Body of pancreas (tissue), 4 donors: ENCODE measurements around the gene RNF224.

Experiments used
- CTCF ChIP-seq, 7 experiments: fragments of 450-650 bp in 4 of 7; fragments of 200-600 bp in 3 of 7; sonication (generic) in 3 of 7; IDR thresholded peaks; one replicate each; pipeline ENCODE4 v1.5.1; 2016 to 2019; ENCODE audit warnings: antibody characterized with exemption in 7 of 7
- POLR2A ChIP-seq, 3 donors: fragments of 450-650 bp; IDR thresholded peaks; one replicate each; pipeline ENCODE4 v1.6.1; 2016; ENCODE audit warnings: antibody characterized with exemption in 3 of 3, mild to moderate bottlenecking in 2 of 3

- no peak for TF ChIP-seq CTCF (IDR thresholded peaks at IDR 0.05)
- peak in 1 of 3 donors; percentile 6 for TF ChIP-seq POLR2A (IDR thresholded peaks at IDR 0.05)
These were observed 35.4 kb upstream of the RNF224 start for GRCh38 chr9:137191691-137192447.
